VCaP (cell line): Measurements from ENCODE around the gene DALRD3.

Experiments used
- H3K27ac ChIP-seq: fragments of 450-650 bp; 2 replicates; pipeline ENCODE4 v1.5.1; 2017
- TF ChIP-seq, protein P1 (sequence below): fragments of 450-650 bp; conservative IDR thresholded peaks from 2 replicates; pipeline ENCODE4 v1.5.1; 2017; ENCODE audit warnings: mild to moderate bottlenecking, moderate library complexity

Gene DALRD3

DNA sequence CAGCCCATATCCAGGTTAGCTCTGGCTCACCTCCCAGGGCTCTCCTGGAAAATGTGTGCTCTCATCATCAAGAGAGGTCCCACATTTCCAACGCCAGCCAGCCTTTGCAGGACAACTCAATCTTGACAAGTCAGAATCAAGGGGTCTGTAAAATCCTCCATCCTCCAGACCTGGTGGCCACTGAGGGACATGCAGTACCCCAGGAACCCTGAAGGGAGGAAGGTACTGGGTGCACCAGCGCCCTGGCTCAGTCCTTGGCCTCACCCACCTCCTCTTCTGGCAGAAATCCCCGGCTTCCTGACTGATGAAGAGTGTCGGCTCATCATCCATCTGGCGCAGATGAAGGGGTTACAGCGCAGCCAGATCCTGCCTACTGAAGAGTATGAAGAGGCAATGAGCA, 17.2 kb downstream of the DALRD3 start:
- TF ChIP-seq, protein P1, sequence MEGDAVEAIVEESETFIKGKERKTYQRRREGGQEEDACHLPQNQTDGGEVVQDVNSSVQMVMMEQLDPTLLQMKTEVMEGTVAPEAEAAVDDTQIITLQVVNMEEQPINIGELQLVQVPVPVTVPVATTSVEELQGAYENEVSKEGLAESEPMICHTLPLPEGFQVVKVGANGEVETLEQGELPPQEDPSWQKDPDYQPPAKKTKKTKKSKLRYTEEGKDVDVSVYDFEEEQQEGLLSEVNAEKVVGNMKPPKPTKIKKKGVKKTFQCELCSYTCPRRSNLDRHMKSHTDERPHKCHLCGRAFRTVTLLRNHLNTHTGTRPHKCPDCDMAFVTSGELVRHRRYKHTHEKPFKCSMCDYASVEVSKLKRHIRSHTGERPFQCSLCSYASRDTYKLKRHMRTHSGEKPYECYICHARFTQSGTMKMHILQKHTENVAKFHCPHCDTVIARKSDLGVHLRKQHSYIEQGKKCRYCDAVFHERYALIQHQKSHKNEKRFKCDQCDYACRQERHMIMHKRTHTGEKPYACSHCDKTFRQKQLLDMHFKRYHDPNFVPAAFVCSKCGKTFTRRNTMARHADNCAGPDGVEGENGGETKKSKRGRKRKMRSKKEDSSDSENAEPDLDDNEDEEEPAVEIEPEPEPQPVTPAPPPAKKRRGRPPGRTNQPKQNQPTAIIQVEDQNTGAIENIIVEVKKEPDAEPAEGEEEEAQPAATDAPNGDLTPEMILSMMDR, result no peak
- H3K27ac ChIP-seq, result no peak overlapping the region

DNA sequence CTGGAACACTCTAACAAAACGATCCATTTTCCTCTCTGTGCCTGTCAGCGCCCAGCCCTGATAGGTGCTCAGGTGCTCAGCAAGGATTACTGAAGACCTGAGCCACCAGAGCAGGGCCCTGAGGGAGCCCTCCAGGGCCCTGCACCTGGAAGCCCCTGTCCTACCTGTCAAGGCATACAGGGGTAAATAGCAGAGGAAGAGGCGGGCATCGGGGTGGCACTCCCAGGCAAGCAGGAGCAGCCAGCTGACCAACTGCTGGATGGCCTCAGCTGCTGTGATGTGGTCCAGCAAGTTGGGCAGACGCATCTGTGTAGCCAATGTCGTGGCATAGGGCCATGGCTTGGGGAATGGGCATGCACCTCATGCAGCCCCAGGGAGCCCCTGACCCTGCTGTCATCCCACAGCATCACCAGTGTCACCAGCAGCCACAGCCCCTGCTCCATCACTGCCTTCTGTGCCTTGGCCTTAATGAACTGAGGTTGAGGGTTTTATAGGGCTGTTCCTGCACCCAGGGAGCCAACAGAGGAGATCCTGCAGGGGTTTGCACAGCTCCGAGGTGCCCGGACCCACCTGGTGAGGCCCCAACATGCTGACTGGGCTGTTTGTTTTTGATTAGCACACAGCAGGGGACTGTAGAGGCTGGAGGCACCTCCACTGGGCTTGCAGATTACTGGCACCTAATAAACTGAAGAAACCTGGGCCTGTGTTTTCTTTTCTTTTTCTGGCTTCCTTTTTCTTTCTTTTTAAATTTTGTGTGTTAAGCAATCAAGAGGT, 19.1 kb downstream of the DALRD3 start:
- TF ChIP-seq, protein P1, result no peak
- no peak overlapping the region for H3K27ac ChIP-seq

DNA sequence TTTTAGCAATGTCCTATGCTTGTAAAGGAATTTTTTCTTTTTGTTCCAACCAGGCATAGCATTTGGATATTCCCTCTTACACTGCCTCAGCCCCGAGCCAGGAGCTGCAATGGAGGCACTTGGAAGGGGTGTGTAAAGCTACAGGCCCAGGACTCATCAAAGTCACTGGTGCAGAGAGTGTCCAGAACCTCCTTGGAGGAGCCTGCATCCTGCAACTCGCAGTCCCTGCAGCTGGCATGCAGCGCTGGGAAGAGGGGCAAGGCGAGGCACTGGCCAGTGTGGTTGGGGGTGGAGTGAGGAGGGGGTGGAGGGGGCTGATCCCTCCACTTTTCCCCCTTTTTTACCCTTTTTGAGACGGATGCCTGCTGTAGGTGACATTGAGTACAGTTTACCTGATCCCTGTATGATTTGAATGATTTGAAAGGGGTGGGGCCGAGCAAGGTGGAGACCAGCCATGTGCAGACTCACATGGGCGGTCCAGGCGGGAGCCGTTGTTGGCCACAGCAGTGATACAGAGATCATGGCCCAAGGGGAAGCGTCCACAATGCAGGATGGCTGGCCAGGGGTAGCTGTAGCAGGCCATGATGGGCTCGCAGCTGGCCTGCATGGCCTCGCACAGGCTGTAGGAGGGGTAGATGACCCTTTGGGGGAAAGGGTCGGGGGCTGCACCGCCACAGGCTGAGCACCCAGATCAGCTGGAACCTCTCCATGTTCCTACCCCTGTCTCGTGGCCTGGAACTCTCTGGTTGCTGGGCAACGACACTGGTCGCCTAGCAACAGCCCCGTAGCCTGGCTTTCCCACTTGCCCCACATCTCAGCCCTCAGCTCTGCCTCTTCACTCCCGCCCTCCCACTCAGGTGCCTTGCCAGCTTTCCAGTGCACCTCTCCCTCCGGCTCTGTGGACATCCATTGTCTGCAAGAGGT, 20.4 kb downstream of the DALRD3 start:
- TF ChIP-seq, protein P1, result no peak

DNA sequence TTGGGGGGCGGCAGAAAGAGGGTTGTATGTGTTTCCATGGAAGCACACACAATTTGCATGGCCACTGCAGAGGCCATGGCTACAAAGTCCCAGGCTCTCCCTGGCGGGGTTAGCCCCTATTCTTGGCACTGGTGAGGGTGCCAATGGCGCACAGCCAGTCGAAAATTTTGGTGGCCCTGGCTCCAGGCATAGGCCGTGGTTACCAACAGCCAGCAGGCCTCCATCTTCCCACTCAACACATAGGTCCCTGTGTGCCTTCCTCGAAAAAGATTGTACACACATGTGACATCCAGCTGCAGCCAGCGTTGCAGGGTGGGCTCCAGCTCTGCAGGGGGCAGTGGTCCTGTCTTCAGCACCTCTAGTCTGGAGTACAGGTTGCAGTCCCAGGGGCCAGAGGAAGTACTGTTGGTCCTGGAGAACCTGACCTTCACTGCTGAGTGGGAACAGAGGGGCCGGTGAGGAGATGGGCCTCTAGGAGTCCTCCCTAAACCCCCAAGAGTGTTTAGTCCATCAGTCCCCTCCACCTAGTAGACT, 21.2 kb downstream of the DALRD3 start:
- TF ChIP-seq, protein P1, result no peak
- H3K27ac ChIP-seq, result no peak overlapping the region

More for the DNA sequence above, 20.4 kb downstream of the DALRD3 start:
- no peak overlapping the region for H3K27ac ChIP-seq

DNA sequence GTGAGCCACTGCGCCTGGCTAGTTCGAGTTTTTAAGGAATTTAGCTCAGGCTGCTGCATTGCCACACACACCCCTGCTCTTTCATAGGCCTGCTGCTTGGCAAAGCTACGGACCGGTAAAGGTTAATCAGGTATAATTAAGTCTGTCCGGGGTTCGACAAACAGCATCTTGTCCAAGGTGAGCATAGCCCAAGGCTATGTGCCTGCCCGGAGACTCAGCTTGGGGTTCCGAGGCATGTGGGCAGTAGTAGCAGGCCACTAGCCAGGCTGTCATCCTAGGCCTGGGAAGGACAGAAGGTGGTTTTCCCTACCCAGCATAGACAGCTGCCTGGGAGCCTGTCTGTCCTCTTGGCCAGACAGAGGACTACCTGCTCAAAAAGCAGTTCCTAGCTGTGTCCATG, 21.7 kb downstream of the DALRD3 start:
- TF ChIP-seq, protein P1, result no peak
- no peak overlapping the region for H3K27ac ChIP-seq

DNA sequence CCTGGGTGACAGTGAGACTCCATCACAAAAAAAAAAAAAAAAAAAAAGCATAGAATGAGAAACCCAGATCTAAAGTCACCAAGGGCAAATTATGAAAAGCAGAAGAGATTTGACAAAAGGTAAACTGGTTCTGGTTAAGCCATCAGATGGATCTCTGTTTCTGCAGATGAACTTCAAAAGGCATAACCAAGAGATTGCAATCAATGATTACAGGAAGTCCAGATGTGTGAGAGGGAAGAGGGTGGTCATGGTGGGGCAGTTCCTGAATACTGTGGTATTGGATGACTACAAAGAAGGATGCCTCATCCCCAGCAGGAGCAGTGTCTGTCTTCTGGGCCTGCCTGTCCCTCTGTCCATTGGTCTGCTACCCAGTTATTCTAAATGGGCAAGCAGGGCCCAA, 24.5 kb downstream of the DALRD3 start:
- H3K27ac ChIP-seq, result no peak overlapping the region
- TF ChIP-seq, protein P1, result no peak
